DOHH2 (cell line): ENCODE measurements around the gene ABHD4.
A peak's percentile ranks its signal among the peaks of the same experiment; 100 is the strongest.

Source experiments
- H3F3A ChIP-seq: fragments of 200-600 bp; sonication (generic), shearing (Covaris generic); 2 replicates; pipeline ENCODE4 v1.6.0; 2016; ENCODE audit warnings: antibody characterized with exemption, mild to moderate bottlenecking; ENCODE audit not compliant: control insufficient read depth, insufficient read depth
- H3K27ac ChIP-seq: fragments of 200-600 bp; sonication (generic); 2 replicates; pipeline ENCODE4 v1.5.1; 2014; ENCODE audit warnings: low read depth, mild to moderate bottlenecking, low read length, moderate library complexity
- H3K27me3 ChIP-seq: fragments of 200-600 bp; sonication (generic); 2 replicates; pipeline ENCODE4 v1.6.1; 2014; ENCODE audit warnings: mild to moderate bottlenecking, low read length, mixed read lengths; ENCODE audit not compliant: control insufficient read depth
- H3K36me3 ChIP-seq: fragments of 200-600 bp; sonication (generic); 2 replicates; pipeline ENCODE4 v1.6.1; 2014; ENCODE audit warnings: mild to moderate bottlenecking, low read length, moderate library complexity, mixed read lengths; ENCODE audit not compliant: control insufficient read depth
- H3K4me1 ChIP-seq: fragments of 200-600 bp; sonication (generic); 2 replicates; pipeline ENCODE4 v1.6.1; 2014; ENCODE audit warnings: mild to moderate bottlenecking, low read length, mixed read lengths; ENCODE audit not compliant: control insufficient read depth
- H3K4me2 ChIP-seq: fragments of 200-600 bp; sonication (generic); 2 replicates; pipeline ENCODE4 v1.6.0; 2014; ENCODE audit warnings: mild to moderate bottlenecking, low read length, moderate library complexity
- H3K4me3 ChIP-seq: fragments of 200-600 bp; sonication (generic); 2 replicates; pipeline ENCODE4 v1.5.1; 2014; ENCODE audit warnings: mild to moderate bottlenecking, low read length, mixed read lengths
- H3K79me2 ChIP-seq: fragments of 200-600 bp; sonication (generic); 2 replicates; pipeline ENCODE4 v1.6.1; 2014; ENCODE audit warnings: mild to moderate bottlenecking, low read length, mixed read lengths; ENCODE audit not compliant: control insufficient read depth
- H3K9me2 ChIP-seq: fragments of 200-600 bp; sonication (generic); replicated peaks from 2 replicates; pipeline ENCODE4 v1.6.1; 2014; ENCODE audit warnings: mild to moderate bottlenecking, low read length, mixed read lengths; ENCODE audit not compliant: control insufficient read depth
- H3K9me3 ChIP-seq: fragments of 200-600 bp; sonication (generic); 2 replicates; pipeline ENCODE4 v1.6.1; 2014; ENCODE audit warnings: antibody characterized with exemption, low read length, mixed read lengths; ENCODE audit not compliant: control insufficient read depth, insufficient read depth
- H4K20me1 ChIP-seq: fragments of 200-600 bp; sonication (generic); 2 replicates; pipeline ENCODE4 v1.6.0; 2014; ENCODE audit warnings: low read depth, mild to moderate bottlenecking, antibody characterized with exemption, low read length, moderate library complexity; ENCODE audit not compliant: control insufficient read depth, insufficient read depth
- CTCF ChIP-seq: fragments of 200-600 bp; sonication (generic); IDR thresholded peaks from one replicate; pipeline ENCODE4 v1.5.1; 2014; ENCODE audit warnings: antibody characterized with exemption, mild to moderate bottlenecking, low read depth, low read length; ENCODE audit not compliant: poor library complexity, severe bottlenecking
- EZH2phosphoT487 ChIP-seq: fragments of 200-600 bp; sonication (generic); IDR thresholded peaks from 2 replicates; pipeline ENCODE4 v1.6.1; 2017; ENCODE audit warnings: borderline replicate concordance, mild to moderate bottlenecking, antibody characterized with exemption, low read length, moderate library complexity, mixed read lengths

Gene ABHD4

GRCh38 chr14:22566845-22567244 lies 31.3 kb upstream of the ABHD4 start:
- Histone ChIP-seq H3K27ac (peak overlapping the region; percentile 87), H3K4me3 (peak overlapping the region; percentile 34), H3K9me2 (no peaks in the 10 kb centered on the region), H3K79me2 (peaks cover 63% of the 10 kb centered on the region), H3K27me3 (no peaks in the 10 kb centered on the region), H3K36me3 (peaks cover 82% of the 10 kb centered on the region), H3K4me2 (peak overlapping the region; percentile 65), H3K4me1 (peaks cover 90% of the 10 kb centered on the region), H4K20me1 (no peaks in the 10 kb centered on the region), H3F3A (peaks cover 29% of the 10 kb centered on the region), H3K9me3 (no peaks in the 10 kb centered on the region)
- TF ChIP-seq CTCF = no peak
- TF ChIP-seq EZH2phosphoT487 = no peak

GRCh38 chr14:22567437-22567836 lies 30.7 kb upstream of the ABHD4 start:
- H3K9me2 ChIP-seq = no peaks in the 10 kb centered on the region
- no peaks in the 10 kb centered on the region for H4K20me1 ChIP-seq
- TF ChIP-seq CTCF (no peak), EZH2phosphoT487 (no peak)
- H3K79me2 ChIP-seq = peaks cover 63% of the 10 kb centered on the region
- H3K9me3 ChIP-seq = no peaks in the 10 kb centered on the region
- H3F3A ChIP-seq = peaks cover 29% of the 10 kb centered on the region
- peaks cover 84% of the 10 kb centered on the region for H3K4me1 ChIP-seq
- H3K27me3 ChIP-seq = no peaks in the 10 kb centered on the region
- peak overlapping the region; percentile 65 for H3K4me2 ChIP-seq
- H3K4me3 ChIP-seq = peak overlapping the region; percentile 34
- H3K27ac ChIP-seq = peak overlapping the region; percentile 87
- peaks cover 88% of the 10 kb centered on the region for H3K36me3 ChIP-seq

- H3K4me1 ChIP-seq = peaks cover 67% of the 10 kb centered on the region
- H3K27ac ChIP-seq = peak overlapping the region; percentile 87
- H3K27me3 ChIP-seq = no peaks in the 10 kb centered on the region
- no peaks in the 10 kb centered on the region for H4K20me1 ChIP-seq
- H3K4me3 ChIP-seq = peak overlapping the region; percentile 70
- peak overlapping the region; percentile 63 for H3K4me2 ChIP-seq
- peaks cover 86% of the 10 kb centered on the region for H3K36me3 ChIP-seq
- H3K79me2 ChIP-seq = peaks cover 56% of the 10 kb centered on the region
- H3K9me2 ChIP-seq = no peaks in the 10 kb centered on the region
- H3K9me3 ChIP-seq = no peaks in the 10 kb centered on the region
- no peak for TF ChIP-seq CTCF
- TF ChIP-seq EZH2phosphoT487 = no peak
- peaks cover 27% of the 10 kb centered on the region for H3F3A ChIP-seq
Measured at GRCh38 chr14:22569106-22569736, 28.9 kb upstream of the ABHD4 start.
